Measurements from ENCODE around the gene SGK2.
"Not testable (repeated sequence)": the region's sequence is repeated elsewhere in the genome, so short reads cannot be mapped to it uniquely, and the experiment has no call there.

Gene SGK2

GRCh38 chr20:43583133-43583864 is 24.5 kb downstream of the SGK2 start:
- H3K4me3 ChIP-seq (ENCODE audit: low read depth, low read length) = no peak overlapping the region
- H2AFZ ChIP-seq (ENCODE audit: low read length, unreplicated experiment) = no peak overlapping the region

GRCh38 chr20:43583982-43584432 is 25.2 kb downstream of the SGK2 start:
- Histone ChIP-seq H3K27me3 (ENCODE audit: insufficient read depth, low read length) (no peaks in the 10 kb centered on the region), H3K4me1 (ENCODE audit: control insufficient read depth, insufficient read depth, low read length, unreplicated experiment) (peaks cover 28% of the 10 kb centered on the region), H3K36me3 (ENCODE audit: insufficient read depth, low read length) (no peaks in the 10 kb centered on the region), H2AFZ (ENCODE audit: low read length, unreplicated experiment) (no peak overlapping the region), H3K27ac (ENCODE audit: low read depth, low read length) (peak overlapping the region; percentile 25; the same call in 1 of the 2 replicates), H3K79me2 (ENCODE audit: control insufficient read depth, insufficient read depth, low read length, unreplicated experiment) (no peaks in the 10 kb centered on the region), H3K4me3 (ENCODE audit: low read depth, low read length) (no peak overlapping the region)

More at GRCh38 chr20:43583133-43583864, 24.5 kb downstream of the SGK2 start:
- no peaks in the 10 kb centered on the region for H3K79me2 ChIP-seq (ENCODE audit: control insufficient read depth, insufficient read depth, low read length, unreplicated experiment)
- no peak overlapping the region for H3K27ac ChIP-seq (ENCODE audit: low read depth, low read length)
- H3K27me3 ChIP-seq (ENCODE audit: insufficient read depth, low read length) = no peaks in the 10 kb centered on the region
- no peaks in the 10 kb centered on the region for H3K36me3 ChIP-seq (ENCODE audit: insufficient read depth, low read length)
- H3K4me1 ChIP-seq (ENCODE audit: control insufficient read depth, insufficient read depth, low read length, unreplicated experiment) = peaks cover 28% of the 10 kb centered on the region

DNA sequence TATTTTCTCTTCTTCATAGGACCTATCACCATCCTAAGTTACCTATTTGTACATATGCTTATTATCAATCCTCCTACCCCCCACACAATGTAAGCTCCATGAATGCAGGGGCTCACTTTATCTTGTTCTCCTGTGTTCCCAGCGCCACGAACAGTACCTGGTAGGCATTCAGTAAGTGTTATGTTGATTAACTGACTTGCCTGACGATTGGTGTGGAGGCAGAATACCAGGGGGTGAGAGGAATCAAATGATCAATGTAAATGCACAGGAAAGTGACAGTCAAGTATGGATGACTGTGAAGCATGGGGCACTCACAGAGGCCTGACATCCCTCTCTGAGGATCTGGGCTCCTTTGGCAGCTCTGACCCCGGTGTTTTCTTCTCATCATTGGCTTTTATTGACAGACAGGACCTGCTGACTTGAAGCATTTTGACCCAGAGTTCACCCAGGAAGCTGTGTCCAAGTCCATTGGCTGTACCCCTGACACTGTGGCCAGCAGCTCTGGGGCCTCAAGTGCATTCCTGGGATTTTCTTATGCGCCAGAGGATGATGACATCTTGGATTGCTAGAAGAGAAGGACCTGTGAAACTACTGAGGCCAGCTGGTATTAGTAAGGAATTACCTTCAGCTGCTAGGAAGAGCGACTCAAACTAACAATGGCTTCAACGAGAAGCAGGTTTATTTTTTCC is 25.8 kb downstream of the SGK2 start:
- H2AFZ ChIP-seq (ENCODE audit: low read length, unreplicated experiment) = no peak overlapping the region
- no peak overlapping the region for H3K4me3 ChIP-seq (ENCODE audit: low read depth, low read length)
- no peaks in the 10 kb centered on the region for H3K36me3 ChIP-seq (ENCODE audit: insufficient read depth, low read length)
- peaks cover 23% of the 10 kb centered on the region for H3K4me1 ChIP-seq (ENCODE audit: control insufficient read depth, insufficient read depth, low read length, unreplicated experiment)
- peak overlapping the region; percentile 25; the same call in 1 of the 2 replicates for H3K27ac ChIP-seq (ENCODE audit: low read depth, low read length)
- no peaks in the 10 kb centered on the region for H3K27me3 ChIP-seq (ENCODE audit: insufficient read depth, low read length)
- H3K79me2 ChIP-seq (ENCODE audit: control insufficient read depth, insufficient read depth, low read length, unreplicated experiment) = no peaks in the 10 kb centered on the region

- Histone ChIP-seq H3K4me3 (ENCODE audit: low read depth, low read length) (no peak overlapping the region), H2AFZ (ENCODE audit: low read length, unreplicated experiment) (no peak overlapping the region), H3K4me1 (ENCODE audit: control insufficient read depth, insufficient read depth, low read length, unreplicated experiment) (peaks cover 31% of the 10 kb centered on the region), H3K36me3 (ENCODE audit: insufficient read depth, low read length) (no peaks in the 10 kb centered on the region), H3K79me2 (ENCODE audit: control insufficient read depth, insufficient read depth, low read length, unreplicated experiment) (peaks cover 8% of the 10 kb centered on the region), H3K27me3 (ENCODE audit: insufficient read depth, low read length) (no peaks in the 10 kb centered on the region), H3K27ac (ENCODE audit: low read depth, low read length) (no peak overlapping the region)
These were observed 27.8 kb downstream of the SGK2 start for GRCh38 chr20:43586641-43587040.

DNA sequence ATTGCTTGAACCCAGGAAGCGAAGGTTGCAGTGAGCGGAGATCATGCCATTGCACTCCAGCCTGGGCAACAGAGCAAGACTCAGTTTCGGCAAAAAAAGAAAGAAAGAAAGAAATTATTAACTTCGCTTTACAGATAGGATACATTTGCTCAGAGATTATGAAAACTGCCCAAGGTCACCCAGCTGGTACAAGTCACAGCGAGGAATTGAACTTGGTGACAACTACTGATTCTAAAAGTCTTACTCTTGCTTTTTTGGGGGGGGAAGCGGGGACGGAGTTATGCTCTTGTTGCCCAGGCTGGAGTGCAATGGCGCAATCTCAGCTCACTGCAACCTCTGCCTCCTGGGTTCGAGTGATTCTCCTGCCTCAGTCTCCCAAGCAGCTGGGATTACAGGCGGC is 29.7 kb downstream of the SGK2 start:
- H3K36me3 ChIP-seq (ENCODE audit: insufficient read depth, low read length); H2AFZ ChIP-seq (ENCODE audit: low read length, unreplicated experiment); H3K4me3 ChIP-seq (ENCODE audit: low read depth, low read length); H3K27ac ChIP-seq (ENCODE audit: low read depth, low read length); H3K27me3 ChIP-seq (ENCODE audit: insufficient read depth, low read length): not testable (repeated sequence)
- H3K79me2 ChIP-seq (ENCODE audit: control insufficient read depth, insufficient read depth, low read length, unreplicated experiment) = peaks cover 15% of the 10 kb centered on the region
- peaks cover 27% of the 10 kb centered on the region for H3K4me1 ChIP-seq (ENCODE audit: control insufficient read depth, insufficient read depth, low read length, unreplicated experiment)

DNA sequence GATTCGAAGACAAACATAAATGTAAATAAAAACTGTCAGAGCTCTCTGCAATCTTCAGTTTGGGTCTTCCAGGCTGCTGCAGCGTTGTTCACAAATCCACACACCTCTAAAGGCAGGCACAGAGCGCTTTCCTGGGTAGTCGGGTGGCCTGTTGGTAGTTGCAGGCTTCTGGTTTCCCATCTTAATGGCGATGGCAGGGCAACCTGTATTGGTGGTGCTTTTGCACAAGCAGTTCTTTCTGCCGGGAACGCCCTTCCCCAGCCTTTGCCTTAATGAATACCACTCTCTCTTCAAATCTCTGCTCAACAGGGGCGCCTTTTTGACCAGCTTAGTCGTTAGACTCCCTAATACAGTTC is 31.2 kb downstream of the SGK2 start:
- peaks cover 21% of the 10 kb centered on the region for H3K79me2 ChIP-seq (ENCODE audit: control insufficient read depth, insufficient read depth, low read length, unreplicated experiment)
- H2AFZ ChIP-seq (ENCODE audit: low read length, unreplicated experiment) = peak overlapping the region; percentile 99
- peaks cover 4% of the 10 kb centered on the region; the same call in 1 of the 2 replicates for H3K36me3 ChIP-seq (ENCODE audit: insufficient read depth, low read length)
- H3K27ac ChIP-seq (ENCODE audit: low read depth, low read length) = peak overlapping the region; percentile 91
- peak overlapping the region; percentile 92 for H3K4me3 ChIP-seq (ENCODE audit: low read depth, low read length)
- peaks cover 13% of the 10 kb centered on the region for H3K4me1 ChIP-seq (ENCODE audit: control insufficient read depth, insufficient read depth, low read length, unreplicated experiment)
- H3K27me3 ChIP-seq (ENCODE audit: insufficient read depth, low read length) = no peaks in the 10 kb centered on the region

DNA sequence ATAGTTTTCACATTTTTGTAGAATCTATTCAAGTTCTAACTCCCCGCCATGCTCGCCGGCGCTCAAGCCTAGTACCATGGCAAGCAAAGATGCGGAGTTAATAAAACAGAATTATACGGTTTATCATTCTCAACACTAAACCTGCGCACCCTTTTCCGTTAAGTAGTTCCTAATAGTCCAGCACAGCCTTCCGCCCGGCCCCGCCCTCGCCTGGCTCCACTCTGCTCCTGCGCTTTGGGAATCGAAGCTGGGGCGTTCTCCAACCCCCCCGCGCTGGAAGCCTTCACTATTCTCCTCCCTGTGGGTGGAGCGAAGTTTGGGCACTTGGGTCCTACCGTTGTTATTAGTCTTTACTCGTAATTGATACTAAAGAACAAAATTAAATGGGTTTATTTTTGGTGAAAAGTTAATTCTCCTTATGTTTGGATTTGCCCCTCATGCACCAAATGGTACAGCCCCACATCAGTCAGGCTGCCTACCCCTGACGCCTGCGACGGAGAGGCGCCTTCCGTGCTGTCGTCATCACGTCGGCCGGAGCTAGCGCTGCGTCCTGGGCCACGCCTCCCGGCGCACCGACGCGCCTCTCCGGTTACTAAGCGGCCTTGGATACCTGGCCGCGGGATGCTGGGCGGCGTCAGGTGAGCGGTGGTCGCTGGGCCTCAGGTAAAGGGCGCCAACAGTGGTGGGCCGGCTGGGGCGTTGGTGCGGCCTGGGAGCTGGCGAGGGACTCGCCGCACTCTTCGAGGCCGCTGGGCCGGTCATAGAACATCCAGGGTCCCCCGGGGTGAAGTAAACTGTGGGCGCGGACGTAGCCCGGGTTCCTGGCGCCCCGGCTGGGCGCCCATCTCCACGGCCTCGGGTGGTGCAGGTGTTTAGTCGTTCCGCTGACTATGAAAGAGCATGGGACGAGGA is 31.8 kb downstream of the SGK2 start, which contains the start of gene IFT52:
Gene IFT52, plus strand, starts transcription at position 546 of the 912 bp plus-strand sequence. CDS start 3,762 bp downstream, outside the sequence.
- Histone ChIP-seq H3K4me1 (ENCODE audit: control insufficient read depth, insufficient read depth, low read length, unreplicated experiment) (peaks cover 10% of the 10 kb centered on the region), H3K27ac (ENCODE audit: low read depth, low read length) (peak within 1 kb of the TSS; percentile 91), H3K36me3 (ENCODE audit: insufficient read depth, low read length) (peaks cover 4% of the 10 kb centered on the region; the same call in 1 of the 2 replicates), H3K79me2 (ENCODE audit: control insufficient read depth, insufficient read depth, low read length, unreplicated experiment) (peaks cover 21% of the 10 kb centered on the region), H3K4me3 (ENCODE audit: low read depth, low read length) (peak within 1 kb of the TSS; percentile 92), H2AFZ (ENCODE audit: low read length, unreplicated experiment) (peak within 1 kb of the TSS; percentile 99), H3K27me3 (ENCODE audit: insufficient read depth, low read length) (no peaks in the 10 kb centered on the region)

- H3K27ac ChIP-seq (ENCODE audit: low read depth, low read length); H3K27me3 ChIP-seq (ENCODE audit: insufficient read depth, low read length); H3K79me2 ChIP-seq (ENCODE audit: control insufficient read depth, insufficient read depth, low read length, unreplicated experiment); H3K4me3 ChIP-seq (ENCODE audit: low read depth, low read length); H2AFZ ChIP-seq (ENCODE audit: low read length, unreplicated experiment); H3K36me3 ChIP-seq (ENCODE audit: insufficient read depth, low read length); H3K4me1 ChIP-seq (ENCODE audit: control insufficient read depth, insufficient read depth, low read length, unreplicated experiment): not testable (repeated sequence)
These were observed 43.1 kb downstream of the SGK2 start for GRCh38 chr20:43601960-43602359.

- no peak overlapping the region for H3K27ac ChIP-seq (ENCODE audit: low read depth, low read length)
- no peaks in the 10 kb centered on the region for H3K27me3 ChIP-seq (ENCODE audit: insufficient read depth, low read length)
- peaks cover 3% of the 10 kb centered on the region; the same call in 1 of the 2 replicates for H3K36me3 ChIP-seq (ENCODE audit: insufficient read depth, low read length)
- no peak overlapping the region for H3K4me3 ChIP-seq (ENCODE audit: low read depth, low read length)
- H3K4me1 ChIP-seq (ENCODE audit: control insufficient read depth, insufficient read depth, low read length, unreplicated experiment) = no peaks in the 10 kb centered on the region
- no peak overlapping the region for H2AFZ ChIP-seq (ENCODE audit: low read length, unreplicated experiment)
- H3K79me2 ChIP-seq (ENCODE audit: control insufficient read depth, insufficient read depth, low read length, unreplicated experiment) = no peaks in the 10 kb centered on the region
These were observed 44.3 kb downstream of the SGK2 start for GRCh38 chr20:43603124-43603523.

DNA sequence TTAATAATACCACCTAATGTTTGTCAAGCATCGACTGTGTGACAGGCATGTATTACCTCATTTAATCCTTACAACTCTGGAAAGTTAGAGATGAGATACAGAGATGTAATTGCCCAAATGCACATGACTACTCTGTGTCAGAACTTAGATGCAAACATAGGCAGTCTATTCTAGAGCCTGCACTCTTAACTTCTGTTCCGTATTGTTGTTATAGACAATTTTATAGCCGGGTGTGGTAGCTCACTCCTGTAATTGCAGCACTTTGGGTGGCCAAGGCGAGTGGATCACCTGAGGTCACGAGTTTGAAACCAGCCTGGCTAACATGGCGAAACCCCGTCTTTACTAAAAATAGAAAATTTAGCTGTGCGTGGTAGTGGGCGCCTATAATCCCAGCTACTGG is 46.9 kb downstream of the SGK2 start:
- H3K36me3 ChIP-seq (ENCODE audit: insufficient read depth, low read length) = peaks cover 3% of the 10 kb centered on the region; the same call in 1 of the 2 replicates
- no peaks in the 10 kb centered on the region for H3K4me1 ChIP-seq (ENCODE audit: control insufficient read depth, insufficient read depth, low read length, unreplicated experiment)
- no peaks in the 10 kb centered on the region for H3K79me2 ChIP-seq (ENCODE audit: control insufficient read depth, insufficient read depth, low read length, unreplicated experiment)

More for the DNA sequence above, 46.9 kb downstream of the SGK2 start:
- Histone ChIP-seq H2AFZ (ENCODE audit: low read length, unreplicated experiment) (no peak overlapping the region), H3K4me3 (ENCODE audit: low read depth, low read length) (no peak overlapping the region), H3K27ac (ENCODE audit: low read depth, low read length) (no peak overlapping the region), H3K27me3 (ENCODE audit: insufficient read depth, low read length) (no peaks in the 10 kb centered on the region)
